ENCODE data around the gene OTUD1.

Gene OTUD1

DNA sequence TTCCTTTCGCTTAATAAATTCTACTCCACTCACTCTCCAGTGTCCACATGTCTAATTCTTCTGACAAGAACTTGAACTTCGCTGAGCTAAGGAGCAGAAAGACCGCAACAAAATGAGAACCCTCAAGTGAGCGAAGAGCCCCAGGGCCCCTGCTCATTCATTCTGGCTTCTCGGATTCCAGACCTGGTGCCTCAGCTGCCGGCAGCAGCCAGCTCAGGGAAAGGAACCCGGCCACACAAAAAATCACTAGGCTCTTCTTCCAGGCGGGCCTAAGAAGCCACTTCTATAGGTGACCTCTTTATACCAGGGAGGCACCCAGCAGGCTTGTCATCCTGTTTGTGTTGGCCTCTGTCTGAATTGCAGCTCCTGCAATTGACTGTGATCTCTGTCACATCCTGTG is 33.3 kb downstream of the OTUD1 start:
- DNase-seq, result no peak
- no peak overlapping the region for H3K4me3 ChIP-seq (ENCODE audit: low read depth, low read length)
- H3K27ac ChIP-seq, result no peak overlapping the region
- no peaks in the 10 kb centered on the region for H3K36me3 ChIP-seq
- no peaks in the 10 kb centered on the region for H3K27me3 ChIP-seq (ENCODE audit: insufficient read depth, low read depth, severe bottlenecking)
- TF ChIP-seq, protein P1, sequence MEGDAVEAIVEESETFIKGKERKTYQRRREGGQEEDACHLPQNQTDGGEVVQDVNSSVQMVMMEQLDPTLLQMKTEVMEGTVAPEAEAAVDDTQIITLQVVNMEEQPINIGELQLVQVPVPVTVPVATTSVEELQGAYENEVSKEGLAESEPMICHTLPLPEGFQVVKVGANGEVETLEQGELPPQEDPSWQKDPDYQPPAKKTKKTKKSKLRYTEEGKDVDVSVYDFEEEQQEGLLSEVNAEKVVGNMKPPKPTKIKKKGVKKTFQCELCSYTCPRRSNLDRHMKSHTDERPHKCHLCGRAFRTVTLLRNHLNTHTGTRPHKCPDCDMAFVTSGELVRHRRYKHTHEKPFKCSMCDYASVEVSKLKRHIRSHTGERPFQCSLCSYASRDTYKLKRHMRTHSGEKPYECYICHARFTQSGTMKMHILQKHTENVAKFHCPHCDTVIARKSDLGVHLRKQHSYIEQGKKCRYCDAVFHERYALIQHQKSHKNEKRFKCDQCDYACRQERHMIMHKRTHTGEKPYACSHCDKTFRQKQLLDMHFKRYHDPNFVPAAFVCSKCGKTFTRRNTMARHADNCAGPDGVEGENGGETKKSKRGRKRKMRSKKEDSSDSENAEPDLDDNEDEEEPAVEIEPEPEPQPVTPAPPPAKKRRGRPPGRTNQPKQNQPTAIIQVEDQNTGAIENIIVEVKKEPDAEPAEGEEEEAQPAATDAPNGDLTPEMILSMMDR (IDR thresholded peaks at IDR 0.05; ENCODE audit: low read depth, low read length), result no peak
- no peaks in the 10 kb centered on the region for H3K9me3 ChIP-seq (ENCODE audit: severe bottlenecking)

DNA sequence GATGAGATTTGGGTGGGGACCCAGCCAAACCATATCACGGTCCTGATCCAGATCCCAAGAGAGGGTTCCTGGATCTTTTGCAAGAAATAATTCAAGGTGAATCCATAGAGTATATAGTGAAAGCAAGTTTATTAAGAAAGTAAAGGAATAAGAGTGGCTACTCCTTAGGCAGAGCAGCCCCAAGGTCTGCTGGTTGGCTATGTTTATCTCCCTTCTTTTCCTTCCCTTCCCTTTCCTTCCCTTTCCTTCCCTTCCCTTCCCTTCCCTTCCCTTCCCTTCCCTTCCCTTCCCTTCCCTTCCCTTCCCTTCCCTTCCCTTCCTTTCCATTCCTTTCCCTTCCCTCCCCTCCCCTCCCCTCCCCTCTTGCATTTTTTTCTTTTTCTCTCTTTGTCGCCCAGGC is 35.2 kb downstream of the OTUD1 start:
- TF ChIP-seq, protein P1 (IDR thresholded peaks at IDR 0.05; ENCODE audit: low read depth, low read length), result no peak
- Histone ChIP-seq H3K27me3 (ENCODE audit: insufficient read depth, low read depth, severe bottlenecking) (no peaks in the 10 kb centered on the region), H3K27ac (no peak overlapping the region), H3K9me3 (ENCODE audit: severe bottlenecking) (no peaks in the 10 kb centered on the region), H3K36me3 (no peaks in the 10 kb centered on the region), H3K4me3 (ENCODE audit: low read depth, low read length) (no peak overlapping the region)
- no peak for DNase-seq

DNA sequence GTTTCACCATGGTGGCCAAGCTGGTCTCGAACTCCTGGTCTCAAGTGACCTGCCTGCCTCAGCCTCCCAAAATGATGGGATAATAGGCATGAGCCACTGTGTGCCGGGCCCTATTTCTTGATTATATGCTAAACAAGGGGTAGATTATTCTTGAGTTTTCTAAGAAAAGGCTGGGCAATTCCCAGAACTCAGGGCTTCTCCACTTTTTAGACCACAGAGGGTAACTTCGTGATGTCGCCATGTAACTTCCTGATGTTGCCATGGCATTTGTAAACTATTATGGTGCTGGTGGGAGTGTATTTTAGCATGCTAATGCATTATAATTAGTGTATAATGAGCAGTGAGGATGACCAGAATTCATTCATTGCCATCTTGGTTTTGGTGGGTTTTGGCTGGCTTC is 35.8 kb downstream of the OTUD1 start:
- DNase-seq, result no peak
- TF ChIP-seq, protein P1 (IDR thresholded peaks at IDR 0.05; ENCODE audit: low read depth, low read length), result no peak
- no peak overlapping the region for H3K27ac ChIP-seq
- no peaks in the 10 kb centered on the region for H3K9me3 ChIP-seq (ENCODE audit: severe bottlenecking)
- no peaks in the 10 kb centered on the region for H3K27me3 ChIP-seq (ENCODE audit: insufficient read depth, low read depth, severe bottlenecking)
- no peak overlapping the region for H3K4me3 ChIP-seq (ENCODE audit: low read depth, low read length)
- H3K36me3 ChIP-seq, result no peaks in the 10 kb centered on the region

DNA sequence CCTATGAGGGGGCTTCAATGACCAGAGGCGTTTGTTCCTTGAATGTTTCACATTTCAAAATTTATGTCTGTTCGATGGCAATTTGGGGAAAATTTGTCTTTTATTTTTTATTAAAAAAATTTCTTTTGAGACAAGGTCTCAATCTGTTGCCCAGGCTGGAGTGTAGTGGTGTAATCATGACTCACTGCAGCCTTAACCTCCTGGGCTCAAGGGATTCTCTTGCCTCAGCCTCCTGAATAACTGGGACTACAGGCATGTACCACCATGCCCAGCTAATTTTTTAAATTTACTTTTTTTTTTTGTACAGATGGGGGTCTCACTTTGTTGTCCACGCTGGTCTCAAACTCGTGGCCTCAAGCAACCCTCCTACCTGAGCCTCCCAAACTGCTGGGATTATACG is 39.7 kb downstream of the OTUD1 start:
- TF ChIP-seq, protein P1 (IDR thresholded peaks at IDR 0.05; ENCODE audit: low read depth, low read length), result no peak
- H3K36me3 ChIP-seq, result no peaks in the 10 kb centered on the region
- no peak for DNase-seq
- H3K27me3 ChIP-seq (ENCODE audit: insufficient read depth, low read depth, severe bottlenecking), result no peaks in the 10 kb centered on the region
- H3K27ac ChIP-seq, result no peak overlapping the region
- no peaks in the 10 kb centered on the region for H3K9me3 ChIP-seq (ENCODE audit: severe bottlenecking)
- no peak overlapping the region for H3K4me3 ChIP-seq (ENCODE audit: low read depth, low read length)

DNA sequence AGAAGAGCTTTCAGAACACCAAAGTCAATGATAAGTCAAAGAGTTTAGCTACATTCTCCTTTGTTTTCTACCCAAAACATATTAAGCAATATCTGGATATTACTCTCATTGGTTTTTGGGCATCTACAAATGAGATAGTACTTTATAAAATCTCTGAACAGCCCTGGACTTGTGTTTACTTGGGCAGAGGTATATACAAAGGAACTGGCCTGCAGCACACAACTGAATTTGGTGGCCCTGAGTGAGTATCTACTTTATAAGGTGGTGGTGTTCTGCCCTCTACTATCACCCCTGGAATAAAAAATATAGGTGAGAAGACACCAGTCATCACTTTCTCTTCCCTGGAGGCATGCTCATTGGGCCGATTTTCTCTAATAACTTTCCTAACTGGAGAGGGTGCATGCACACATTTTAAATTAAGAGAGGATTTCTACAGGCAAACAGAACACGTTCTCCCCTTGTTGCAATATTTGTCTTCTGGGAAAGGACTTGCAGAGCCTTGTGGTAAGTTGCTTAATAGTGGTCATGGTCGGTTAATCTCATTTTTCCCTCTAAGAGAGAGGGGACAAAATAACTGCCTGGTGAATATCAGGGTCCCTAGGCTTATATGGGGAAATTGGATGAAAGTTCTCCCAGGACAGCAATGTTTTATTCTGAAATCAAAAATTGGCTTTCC is 41.1 kb downstream of the OTUD1 start:
- no peak overlapping the region for H3K4me3 ChIP-seq (ENCODE audit: low read depth, low read length)
- DNase-seq, result no peak
- no peaks in the 10 kb centered on the region for H3K36me3 ChIP-seq
- no peak overlapping the region for H3K27ac ChIP-seq
- H3K27me3 ChIP-seq (ENCODE audit: insufficient read depth, low read depth, severe bottlenecking), result no peaks in the 10 kb centered on the region
- TF ChIP-seq, protein P1 (IDR thresholded peaks at IDR 0.05; ENCODE audit: low read depth, low read length), result no peak
- no peaks in the 10 kb centered on the region for H3K9me3 ChIP-seq (ENCODE audit: severe bottlenecking)

DNA sequence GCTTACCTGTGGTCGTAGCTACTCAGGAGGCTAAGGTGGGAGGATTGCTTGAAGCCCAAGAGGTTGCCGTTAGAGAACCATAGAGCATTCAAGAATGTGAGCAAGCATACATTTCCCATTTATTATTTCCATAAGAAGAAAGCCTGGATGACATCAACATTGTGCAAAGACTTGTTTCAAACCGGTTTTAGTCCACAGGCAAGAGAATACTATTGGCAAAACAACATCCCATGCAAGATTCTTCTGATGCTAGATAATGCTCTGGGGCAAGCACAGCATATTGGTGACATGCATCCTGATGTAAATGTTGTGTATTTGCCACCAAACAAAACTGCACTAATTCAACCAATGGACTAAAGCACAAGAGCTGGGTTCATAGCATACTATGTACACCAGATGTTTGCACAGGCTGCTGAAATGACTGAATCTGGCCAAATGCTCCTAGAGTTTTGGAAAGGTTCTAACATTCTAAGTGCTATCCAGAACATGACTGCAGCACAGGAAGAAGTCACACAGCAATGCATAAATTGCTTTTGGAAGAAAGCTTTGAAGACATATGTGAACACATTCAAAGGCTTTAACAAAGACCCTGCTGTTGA is 42.6 kb downstream of the OTUD1 start:
- TF ChIP-seq, protein P1 (IDR thresholded peaks at IDR 0.05; ENCODE audit: low read depth, low read length), result no peak
- no peak overlapping the region for H3K27ac ChIP-seq
- H3K9me3 ChIP-seq (ENCODE audit: severe bottlenecking), result no peaks in the 10 kb centered on the region
- no peak for DNase-seq
- H3K27me3 ChIP-seq (ENCODE audit: insufficient read depth, low read depth, severe bottlenecking), result no peaks in the 10 kb centered on the region
- H3K4me3 ChIP-seq (ENCODE audit: low read depth, low read length), result no peak overlapping the region
- H3K36me3 ChIP-seq, result no peaks in the 10 kb centered on the region

Measured in WERI-Rb-1 (cell line).